Adrenal gland (tissue), 5 donors: ENCODE measurements around the gene SPEG.

Experiments
- CTCF ChIP-seq, 6 experiments: fragments of 450-650 bp in 4 of 6; fragments of 200-600 bp in 2 of 6; sonication (generic) in 1 of 6; IDR thresholded peaks; 1 replicate in 5 of 6; 2 replicates in 1 of 6; pipeline versions ENCODE4 v1.5.1 to v1.8.0; 2016 to 2021; ENCODE audit warnings: antibody characterized with exemption in 6 of 6, mild to moderate bottlenecking in 2 of 6, moderate library complexity in 1 of 6
- POLR2A ChIP-seq, 2 donors: fragments of 450-650 bp; IDR thresholded peaks; one replicate each; pipeline ENCODE4 v1.6.1; 2017; ENCODE audit warnings: antibody characterized with exemption in 2 of 2, mild to moderate bottlenecking in 2 of 2, moderate library complexity in 1 of 2
- donor health status: DM: no; HTN: no; CAD: no.

- TF ChIP-seq CTCF (IDR thresholded peaks at IDR 0.05) (no peak), POLR2A (IDR thresholded peaks at IDR 0.05) (no peak)
Observed at GRCh38 chr2:219438453-219438852, 3.8 kb downstream of the SPEG start.
